Ramos (cell line): ENCODE data around the gene AMBRA1.

Source experiments
- in situ Hi-C: fragments of 300-500 bp; cut with MboI; formaldehyde crosslinking; loops from one replicate; pipeline ENCODE4 v1.14.3; 2022; ENCODE audit warnings: low sequenced_read_pairs; ENCODE audit not compliant: unreplicated experiment

Gene AMBRA1

GRCh38 chr11:46513934-46514342 lies 79.9 kb downstream of the AMBRA1 start:
- in situ Hi-C loops = no loop called here

- in situ Hi-C loops = no loop called here
Observed at GRCh38 chr11:46512261-46512881, 81.5 kb downstream of the AMBRA1 start.

- in situ Hi-C loops = no loop called here
Observed at GRCh38 chr11:46511342-46511741, 82.5 kb downstream of the AMBRA1 start.

GRCh38 chr11:46508360-46508759 lies 85.5 kb downstream of the AMBRA1 start:
- in situ Hi-C loops = no loop called here

GRCh38 chr11:46506483-46506791 lies 87.4 kb downstream of the AMBRA1 start:
- in situ Hi-C loops = no loop called here

GRCh38 chr11:46505741-46506482 lies 87.9 kb downstream of the AMBRA1 start:
- in situ Hi-C loops = no loop called here

GRCh38 chr11:46504817-46505613 lies 88.8 kb downstream of the AMBRA1 start:
- in situ Hi-C loops = no loop called here

- in situ Hi-C loops = no loop called here
Observed at GRCh38 chr11:46499821-46500220, 94.0 kb downstream of the AMBRA1 start.

GRCh38 chr11:46498968-46499367 lies 94.9 kb downstream of the AMBRA1 start:
- in situ Hi-C loops = no loop called here

GRCh38 chr11:46498179-46498578 lies 95.6 kb downstream of the AMBRA1 start:
- in situ Hi-C loops = no loop called here

- in situ Hi-C loops = no loop called here
Observed at GRCh38 chr11:46497498-46497897, 96.3 kb downstream of the AMBRA1 start.

GRCh38 chr11:46493791-46494190 lies 100.0 kb downstream of the AMBRA1 start:
- in situ Hi-C loops = no loop called here

- in situ Hi-C loops = no loop called here
Observed at GRCh38 chr11:46492532-46492931, 101.3 kb downstream of the AMBRA1 start.

GRCh38 chr11:46491661-46492330 lies 102.0 kb downstream of the AMBRA1 start:
- in situ Hi-C loops = no loop called here

GRCh38 chr11:46490666-46491065 lies 103.2 kb downstream of the AMBRA1 start:
- in situ Hi-C loops = no loop called here

- in situ Hi-C loops = no loop called here
Observed at GRCh38 chr11:46489656-46490560, 103.9 kb downstream of the AMBRA1 start.

GRCh38 chr11:46485856-46486443 lies 107.9 kb downstream of the AMBRA1 start:
- in situ Hi-C loops = no loop called here

GRCh38 chr11:46484101-46484500 lies 109.7 kb downstream of the AMBRA1 start:
- in situ Hi-C loops = no loop called here

- in situ Hi-C loops = no loop called here
Observed at GRCh38 chr11:46480909-46481308, 112.9 kb downstream of the AMBRA1 start.
